Naive B cell (primary cell): ENCODE data around the gene ST6GAL1. TPM values are rescaled to one million over a fixed set of nuclear protein-coding genes. Genes with fewer than 3 reads are reported as not detected.

Source experiments
- ATAC-seq, 2 donors: fragments of 150-1000 bp; cut with Tn5 transposase; 2 replicates each; pipeline ENCODE4 v1.10.0; 2021; ENCODE audit warnings: low read depth in 2 of 2, mild to moderate bottlenecking in 2 of 2, moderate library complexity in 2 of 2
- DNase-seq: peaks from one replicate; pipeline ENCODE4 v3.0.0; 2022
- H3K27ac Mint-ChIP-seq, 6 donors: one replicate each; pipeline ENCODE4 v1.8.0; 2020 to 2022; ENCODE audit warnings: mild to moderate bottlenecking in 6 of 6, mixed read lengths in 6 of 6, moderate library complexity in 5 of 6, inconsistent platforms in 2 of 6
- H3K27me3 Mint-ChIP-seq, 3 donors: one replicate each; pipeline ENCODE4 v1.8.0; 2021 to 2022; ENCODE audit warnings: mixed read lengths in 3 of 3, mild to moderate bottlenecking in 1 of 3
- H3K36me3 Mint-ChIP-seq, 2 donors: one replicate each; pipeline ENCODE4 v1.8.0; 2020 to 2022; ENCODE audit warnings: mixed read lengths in 2 of 2, inconsistent platforms in 1 of 2, mild to moderate bottlenecking in 1 of 2
- H3K4me1 Mint-ChIP-seq, 3 donors: one replicate each; pipeline ENCODE4 v1.8.0; 2020 to 2022; ENCODE audit warnings: mixed read lengths in 3 of 3, inconsistent platforms in 1 of 3, mild to moderate bottlenecking in 1 of 3, moderate library complexity in 1 of 3
- H3K4me3 Mint-ChIP-seq, 8 donors: one replicate each; pipeline ENCODE4 v1.8.0; 2020 to 2022; ENCODE audit warnings: mild to moderate bottlenecking in 8 of 8, mixed read lengths in 8 of 8, moderate library complexity in 8 of 8, inconsistent platforms in 2 of 8
- H3K9me3 Mint-ChIP-seq, 7 donors: one replicate each; pipeline ENCODE4 v1.8.0; 2020 to 2022; ENCODE audit warnings: mixed read lengths in 7 of 7, mild to moderate bottlenecking in 5 of 7, inconsistent platforms in 2 of 7, moderate library complexity in 1 of 7
- polyA plus RNA-seq, 6 donors: library from polyadenylated mRNA; unstranded; fragments of 300-500 nt; fragmentation: Illumina TruSeq; gene quantifications; one replicate each; pipeline ENCODE4 v1.2.3, GENCODE V29; 2021; ENCODE audit warnings: low read depth in 6 of 6

Gene ST6GAL1
- polyA plus RNA-seq, 6 donors from 2014 or later: 210 to 330 (median 253) TPM

GRCh38 chr3:187079090-187080022, 149.0 kb downstream of the ST6GAL1 start:
- no peak for ATAC-seq
- Mint-ChIP-seq H3K4me1 (peaks cover 19 to 29% (median 23%) of the 10 kb centered on the region in 3 donors), H3K27me3 (no peaks in the 10 kb centered on the region), H3K27ac (peak overlapping the region; percentile 3 to 83 (median 74)), H3K9me3 (no peaks in the 10 kb centered on the region), H3K36me3 (peaks cover 16 to 38% of the 10 kb centered on the region in 2 donors), H3K4me3 (no peak overlapping the region)
- DNase-seq: no peak

GRCh38 chr3:187080799-187081450, 150.6 kb downstream of the ST6GAL1 start:
- Mint-ChIP-seq H3K27me3 (no peaks in the 10 kb centered on the region), H3K36me3 (peaks cover 13 to 29% of the 10 kb centered on the region in 2 donors), H3K27ac (peak overlapping the region in 2 of 6 donors; percentile 14 to 37), H3K9me3 (peaks cover 0 to 2% (median 0%) of the 10 kb centered on the region in 7 donors), H3K4me3 (no peak overlapping the region), H3K4me1 (peaks cover 11 to 26% (median 24%) of the 10 kb centered on the region in 3 donors)
- no peak for ATAC-seq
- no peak for DNase-seq

GRCh38 chr3:187082758-187083375, 152.5 kb downstream of the ST6GAL1 start:
- peaks cover 13 to 21% of the 10 kb centered on the region in 2 donors for H3K36me3 Mint-ChIP-seq
- DNase-seq (no peak), ATAC-seq (no peak)
- H3K4me1 Mint-ChIP-seq: peaks cover 4 to 21% (median 18%) of the 10 kb centered on the region in 3 donors
- no peaks in the 10 kb centered on the region for H3K27me3 Mint-ChIP-seq
- no peak overlapping the region for H3K4me3 Mint-ChIP-seq
- H3K9me3 Mint-ChIP-seq: peaks cover 0 to 19% (median 10%) of the 10 kb centered on the region in 7 donors
- H3K27ac Mint-ChIP-seq: peak overlapping the region in 4 of 6 donors; percentile 27 to 82 (median 52)

GRCh38 chr3:187084126-187084525, 153.8 kb downstream of the ST6GAL1 start:
- DNase-seq (no peak), ATAC-seq (no peak)
- Mint-ChIP-seq H3K4me3 (no peak overlapping the region), H3K9me3 (peaks cover 5 to 32% (median 21%) of the 10 kb centered on the region in 7 donors), H3K27me3 (no peaks in the 10 kb centered on the region), H3K36me3 (peaks cover 8 to 12% of the 10 kb centered on the region in 2 donors), H3K4me1 (peaks cover 3 to 15% (median 13%) of the 10 kb centered on the region in 3 donors), H3K27ac (no peak overlapping the region)

GRCh38 chr3:187084580-187084979, 154.3 kb downstream of the ST6GAL1 start:
- Mint-ChIP-seq H3K9me3 (peaks cover 5 to 36% (median 24%) of the 10 kb centered on the region in 7 donors), H3K36me3 (peaks cover 8 to 12% of the 10 kb centered on the region in 2 donors), H3K4me1 (peaks cover 3 to 15% (median 9%) of the 10 kb centered on the region in 3 donors), H3K4me3 (no peak overlapping the region), H3K27me3 (no peaks in the 10 kb centered on the region), H3K27ac (no peak overlapping the region)
- DNase-seq (no peak), ATAC-seq (no peak)

GRCh38 chr3:187085021-187085666, 154.8 kb downstream of the ST6GAL1 start:
- H3K27ac Mint-ChIP-seq: no peak overlapping the region
- peaks cover 8 to 13% of the 10 kb centered on the region in 2 donors for H3K36me3 Mint-ChIP-seq
- peaks cover 5 to 41% (median 28%) of the 10 kb centered on the region in 7 donors for H3K9me3 Mint-ChIP-seq
- H3K27me3 Mint-ChIP-seq: no peaks in the 10 kb centered on the region
- ATAC-seq (no peak), DNase-seq (no peak)
- peaks cover 3 to 15% (median 6%) of the 10 kb centered on the region in 3 donors for H3K4me1 Mint-ChIP-seq
- peak overlapping the region in 1 of 8 donors; percentile 3 for H3K4me3 Mint-ChIP-seq

- Mint-ChIP-seq H3K27me3 (no peaks in the 10 kb centered on the region), H3K9me3 (peaks cover 5 to 48% (median 30%) of the 10 kb centered on the region in 7 donors), H3K36me3 (peaks cover 9 to 14% of the 10 kb centered on the region in 2 donors), H3K27ac (peak overlapping the region in 1 of 6 donors; percentile 60), H3K4me1 (peaks cover 1 to 15% (median 6%) of the 10 kb centered on the region in 3 donors), H3K4me3 (no peak overlapping the region)
- ATAC-seq: no peak
- DNase-seq: no peak
Measured at GRCh38 chr3:187085933-187086332, 155.6 kb downstream of the ST6GAL1 start.

GRCh38 chr3:187086831-187087230, 156.5 kb downstream of the ST6GAL1 start:
- no peak for DNase-seq
- Mint-ChIP-seq H3K36me3 (peaks cover 16 to 20% of the 10 kb centered on the region in 2 donors), H3K4me3 (no peak overlapping the region), H3K27me3 (no peaks in the 10 kb centered on the region), H3K27ac (no peak overlapping the region), H3K9me3 (peaks cover 5 to 54% (median 32%) of the 10 kb centered on the region in 7 donors), H3K4me1 (peaks cover 0 to 15% (median 6%) of the 10 kb centered on the region in 3 donors)
- no peak for ATAC-seq

GRCh38 chr3:187088701-187089100, 158.4 kb downstream of the ST6GAL1 start:
- H3K4me1 Mint-ChIP-seq: peaks cover 0 to 6% (median 0%) of the 10 kb centered on the region in 3 donors
- no peaks in the 10 kb centered on the region for H3K27me3 Mint-ChIP-seq
- H3K9me3 Mint-ChIP-seq: peaks cover 5 to 58% (median 38%) of the 10 kb centered on the region in 7 donors
- H3K27ac Mint-ChIP-seq: no peak overlapping the region
- DNase-seq (no peak), ATAC-seq (no peak)
- peaks cover 16 to 22% of the 10 kb centered on the region in 2 donors for H3K36me3 Mint-ChIP-seq
- H3K4me3 Mint-ChIP-seq: no peak overlapping the region

- H3K36me3 Mint-ChIP-seq: peaks cover 15 to 23% of the 10 kb centered on the region in 2 donors
- no peak overlapping the region for H3K27ac Mint-ChIP-seq
- ATAC-seq (no peak), DNase-seq (no peak)
- no peaks in the 10 kb centered on the region for H3K27me3 Mint-ChIP-seq
- peaks cover 11 to 12% (median 12%) of the 10 kb centered on the region in 3 donors for H3K4me1 Mint-ChIP-seq
- no peak overlapping the region for H3K4me3 Mint-ChIP-seq
- H3K9me3 Mint-ChIP-seq: peaks cover under 1 to 57% (median 36%) of the 10 kb centered on the region in 7 donors
Measured at GRCh38 chr3:187093320-187093719, 163.0 kb downstream of the ST6GAL1 start.

- Mint-ChIP-seq H3K4me1 (peaks cover 23 to 28% (median 28%) of the 10 kb centered on the region in 3 donors), H3K27me3 (no peaks in the 10 kb centered on the region), H3K9me3 (peaks cover 0 to 34% (median 12%) of the 10 kb centered on the region in 7 donors), H3K4me3 (no peak overlapping the region), H3K27ac (peak overlapping the region in 1 of 6 donors; percentile 48), H3K36me3 (peaks cover 0 to 13% of the 10 kb centered on the region in 2 donors)
- ATAC-seq (no peak), DNase-seq (no peak)
Measured at GRCh38 chr3:187098923-187099512, 168.7 kb downstream of the ST6GAL1 start.
